HG03432 (cell line): Measurements from ENCODE around the gene QSER1.

Source experiments
- ATAC-seq: cut with Tn5 transposase; IDR thresholded peaks from one replicate; pipeline ENCODE4 v1.9.1; 2021; ENCODE audit warnings: mild to moderate bottlenecking, moderate library complexity; ENCODE audit not compliant: unreplicated experiment

Gene QSER1

GRCh38 chr11:32890843-32891656, 1.6 kb upstream of the QSER1 start:
- ATAC-seq: no peak

GRCh38 chr11:32891657-32892354, 805 bp upstream of the QSER1 start:
- ATAC-seq: no peak

GRCh38 chr11:32893093-32893342, 407 bp downstream of the QSER1 start:
- no peak for ATAC-seq

- ATAC-seq: peak; percentile 33
These were observed 935 bp downstream of the QSER1 start for GRCh38 chr11:32893343-32894148.

- ATAC-seq: no peak
These were observed 1.7 kb downstream of the QSER1 start for GRCh38 chr11:32894149-32894827.

GRCh38 chr11:32894921-32895320, 2.3 kb downstream of the QSER1 start:
- ATAC-seq: no peak

GRCh38 chr11:32895471-32895870, 2.9 kb downstream of the QSER1 start:
- no peak for ATAC-seq

- ATAC-seq: no peak
These were observed 4.5 kb downstream of the QSER1 start for GRCh38 chr11:32897103-32897502.

GRCh38 chr11:32899438-32899837, 6.8 kb downstream of the QSER1 start:
- ATAC-seq: peak; percentile 87

GRCh38 chr11:32902089-32902665, 9.6 kb downstream of the QSER1 start:
- no peak for ATAC-seq

GRCh38 chr11:32905028-32905667, 12.5 kb downstream of the QSER1 start:
- no peak for ATAC-seq

- no peak for ATAC-seq
These were observed 16.0 kb downstream of the QSER1 start for GRCh38 chr11:32908619-32909018.

- ATAC-seq: no peak
These were observed 18.8 kb downstream of the QSER1 start for GRCh38 chr11:32911413-32911812.

- no peak for ATAC-seq
These were observed 20.8 kb downstream of the QSER1 start for GRCh38 chr11:32913445-32913844.

GRCh38 chr11:32916361-32916760, 23.8 kb downstream of the QSER1 start:
- ATAC-seq: no peak

- ATAC-seq: no peak
These were observed 24.4 kb downstream of the QSER1 start for GRCh38 chr11:32916994-32917393.

GRCh38 chr11:32918427-32918826, 25.8 kb downstream of the QSER1 start:
- no peak for ATAC-seq

- ATAC-seq: no peak
These were observed 26.7 kb downstream of the QSER1 start for GRCh38 chr11:32919338-32919737.

GRCh38 chr11:32920570-32920969, 28.0 kb downstream of the QSER1 start:
- no peak for ATAC-seq

GRCh38 chr11:32921204-32921603, 28.6 kb downstream of the QSER1 start:
- no peak for ATAC-seq
